Limb (tissue), 2 donors: ENCODE data around the gene MICALL2.
A peak's percentile ranks its signal among the peaks of the same experiment; 100 is the strongest.

Experiments
- DNase-seq, 2 donors: peaks; one replicate each; pipeline ENCODE4 v3.0.0-alpha.2; 2016; ENCODE audit errors: extremely low spot score in 2 of 2

The MICALL2 gene

GRCh38 chr7:1394371-1394770 is 64.9 kb downstream of the MICALL2 start:
- no peak for DNase-seq

GRCh38 chr7:1393421-1393820 is 65.8 kb downstream of the MICALL2 start:
- DNase-seq: no peak

DNA sequence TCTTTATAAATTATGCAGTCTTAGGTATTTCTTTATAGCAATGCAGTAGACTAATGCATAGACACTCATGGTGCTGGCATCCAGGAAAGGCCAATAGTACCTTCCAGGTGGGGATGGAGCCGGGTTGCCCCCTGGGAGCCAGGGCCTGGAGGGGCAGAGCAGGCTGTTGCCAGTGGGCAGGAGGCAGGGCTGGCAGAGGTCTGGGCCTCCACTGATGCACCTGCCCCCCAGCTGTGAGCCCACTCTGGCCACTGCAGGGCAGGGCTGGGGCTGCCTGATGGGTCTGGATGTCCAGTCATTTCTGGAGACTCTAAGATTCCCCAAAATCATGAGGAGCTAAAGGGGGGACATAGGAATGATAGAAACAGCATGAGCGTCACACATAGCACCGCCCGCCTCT is 66.7 kb downstream of the MICALL2 start:
- DNase-seq: no peak

GRCh38 chr7:1391449-1391848 is 67.8 kb downstream of the MICALL2 start:
- DNase-seq: no peak

DNA sequence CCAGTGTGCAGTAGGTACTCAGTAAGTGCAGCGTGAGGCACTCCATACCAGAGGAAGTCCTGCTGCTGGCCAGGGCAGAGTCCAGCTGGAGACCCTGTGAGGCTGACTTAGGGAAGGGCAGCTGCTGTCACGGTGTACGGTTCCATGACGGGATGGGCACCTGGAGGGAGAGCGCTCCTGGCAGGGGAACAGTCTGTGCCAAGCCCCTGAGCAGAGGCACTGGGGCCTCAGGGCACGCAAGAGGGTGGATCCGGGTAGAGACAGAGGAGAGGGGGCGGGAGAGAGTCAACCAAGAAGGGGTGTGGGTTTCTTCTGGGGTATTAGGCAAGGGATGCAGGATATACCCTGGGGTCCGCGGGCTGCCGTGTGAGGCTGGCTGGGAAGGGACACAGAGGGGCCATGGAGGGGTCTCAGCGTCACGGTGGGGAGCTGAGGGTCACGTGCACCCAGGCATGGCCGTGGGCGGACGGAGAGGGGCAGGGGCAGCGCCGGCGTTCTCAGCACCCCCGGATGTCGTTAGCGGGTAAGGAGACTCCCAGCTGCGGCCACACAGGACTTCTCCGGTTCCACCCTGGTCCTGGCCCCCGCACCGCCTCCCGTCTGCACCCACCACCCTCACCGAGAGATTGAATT is 70.5 kb downstream of the MICALL2 start:
- DNase-seq: no peak

DNA sequence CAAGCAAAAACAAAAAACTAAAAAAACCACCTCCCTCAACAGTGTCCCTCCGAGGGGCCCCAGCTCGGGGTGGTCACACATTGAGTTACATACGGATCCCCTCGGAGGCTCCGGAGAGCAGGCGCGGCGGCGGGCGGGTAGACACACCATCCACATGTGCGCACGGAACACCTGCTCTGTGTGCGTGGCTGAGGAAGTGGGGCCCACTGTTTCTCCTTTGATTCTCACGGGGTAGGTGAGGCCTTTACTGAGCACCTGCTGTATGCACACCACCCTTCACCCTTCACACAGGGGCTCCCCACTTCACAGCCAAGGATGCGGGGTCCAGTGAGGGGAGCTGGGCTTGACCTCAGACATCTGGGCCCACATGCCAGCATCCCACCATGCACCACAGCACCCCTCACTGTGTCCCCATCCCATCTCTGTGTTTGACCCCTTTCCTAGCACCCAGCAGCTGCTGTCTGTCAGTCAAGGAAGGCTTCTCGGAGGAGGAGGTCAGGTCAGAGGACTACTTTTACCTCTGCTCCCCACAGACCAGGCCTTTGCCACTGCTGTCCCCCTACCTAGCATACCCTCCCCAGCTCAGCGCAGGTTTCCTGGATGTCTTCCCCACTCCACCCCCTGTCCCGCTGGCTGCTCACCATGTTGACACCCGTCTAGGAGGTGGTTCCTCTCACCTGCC is 71.1 kb downstream of the MICALL2 start:
- DNase-seq: no peak

GRCh38 chr7:1387261-1387660 is 72.0 kb downstream of the MICALL2 start:
- DNase-seq: no peak

DNA sequence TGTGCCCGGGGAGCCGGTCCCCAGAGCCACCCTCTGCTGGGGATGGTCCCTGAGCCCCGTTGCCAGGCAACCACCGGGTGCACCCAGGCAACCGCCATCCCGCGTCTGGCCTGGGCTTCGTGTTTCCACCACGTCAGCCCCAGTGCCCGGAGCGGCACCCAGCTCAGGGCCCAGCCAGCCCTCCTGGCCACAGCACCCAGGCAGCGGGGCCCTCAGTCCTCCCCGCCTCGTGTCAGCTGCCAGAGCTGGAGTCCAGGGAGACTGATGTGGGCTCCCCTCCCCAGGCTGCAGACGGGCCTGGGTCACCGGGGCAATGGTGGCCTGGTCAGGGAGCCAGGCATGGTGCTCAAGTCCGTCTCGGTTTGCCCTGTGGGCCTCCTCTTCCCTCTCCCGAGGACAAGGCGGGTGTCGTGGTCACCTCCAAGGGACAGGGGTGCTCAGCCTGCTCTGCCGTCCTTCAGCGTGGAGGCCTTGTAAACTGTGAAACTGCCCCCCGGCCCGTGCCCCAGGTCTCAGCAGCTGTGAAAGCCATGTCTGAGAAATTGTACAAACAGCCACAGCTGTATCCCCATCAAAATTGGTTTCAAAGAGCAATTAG is 72.5 kb downstream of the MICALL2 start:
- DNase-seq: peak in 1 of 2 donors; percentile 53

GRCh38 chr7:1385809-1386622 is 73.3 kb downstream of the MICALL2 start:
- no peak for DNase-seq

GRCh38 chr7:1385086-1385808 is 74.0 kb downstream of the MICALL2 start:
- DNase-seq: no peak
